Endothelial cell of umbilical vein (primary cell): ENCODE measurements around the gene PXMP4. TPM values are rescaled to one million over a fixed set of nuclear protein-coding genes. Genes with fewer than 3 reads are reported as not detected.

Experiments
- BruUV-seq: library from RNA; stranded (reverse); fragments of 400-500 nt; replicated peaks from 2 replicates; lab custom pipeline; 2021; lab: Mats Ljungman, UMichigan
- CTCF ChIA-PET: fragments of 300-600, 350-600 bp; sonication (Branson Sonifier 250); formaldehyde crosslinking; loops from one replicate; lab custom pipeline; 2021; ENCODE audit warnings: antibody characterized with exemption, inconsistent platforms; lab: Charles Lee
- POLR2A ChIA-PET: fragments of 300-600, 350-600 bp; sonication (Branson Sonifier 250); formaldehyde crosslinking; loops from one replicate; lab custom pipeline; 2021; ENCODE audit warnings: antibody characterized with exemption, inconsistent platforms; lab: Charles Lee
- DNase-seq: peaks from one replicate; pipeline ENCODE4 v3.0.0-alpha.2; 2011; ENCODE audit warnings: low read depth, low spot score
- FAIRE-seq: peaks from 2 replicates; lab custom pipeline; 2011; peaks lifted over from hg19 to GRCh38; lab: Jason Lieb, UNC
- H2AFZ ChIP-seq: 2 replicates; pipeline ENCODE4 v1.6.0; 2012; ENCODE audit warnings: low read depth, low read length, control low read depth, inconsistent platforms
- H3K27ac ChIP-seq: 2 replicates; pipeline ENCODE4 v1.5.1; 2011; ENCODE audit warnings: low read depth, mild to moderate bottlenecking, control low read depth, low read length, moderate library complexity; ENCODE audit not compliant: insufficient read depth
- H3K27me3 ChIP-seq, 2 experiments: 2 replicates each; pipeline versions ENCODE4 v1.6.0 to v1.6.1; 2011; ENCODE audit warnings: low read length in 2 of 2, mixed read lengths in 1 of 2; ENCODE audit not compliant: control insufficient read depth in 2 of 2, insufficient read depth in 2 of 2
- H3K36me3 ChIP-seq, 2 experiments: 2 replicates in 1 of 2; 3 replicates in 1 of 2; pipeline ENCODE4 v1.5.1; 2011; ENCODE audit warnings: low read length in 2 of 2, mild to moderate bottlenecking in 1 of 2, moderate library complexity in 1 of 2; ENCODE audit not compliant: control insufficient read depth in 2 of 2, insufficient read depth in 2 of 2; ENCODE audit errors: extremely low read depth in 1 of 2
- H3K4me1 ChIP-seq: 3 replicates; pipeline ENCODE4 v1.5.1; 2011; ENCODE audit warnings: mild to moderate bottlenecking, low read length; ENCODE audit not compliant: control insufficient read depth, insufficient read depth; ENCODE audit errors: extremely low read depth
- H3K4me2 ChIP-seq: 2 replicates; pipeline ENCODE4 v1.6.1; 2011; ENCODE audit warnings: low read length, control low read depth, mixed read lengths; ENCODE audit not compliant: insufficient read depth
- H3K4me3 ChIP-seq, 3 experiments: fragments of 200-600 bp in 1 of 3; sonication (generic), shearing (Covaris generic) in 1 of 3; replicated peaks in 1 of 3; 2 replicates each; pipeline ENCODE4 v1.5.1; 2011 to 2016; ENCODE audit warnings: control low read depth in 3 of 3, low read length in 3 of 3, mild to moderate bottlenecking in 2 of 3, inconsistent platforms in 1 of 3, low read depth in 1 of 3, moderate library complexity in 1 of 3; ENCODE audit not compliant: insufficient read depth in 1 of 3
- H3K79me2 ChIP-seq: 2 replicates; pipeline ENCODE4 v1.6.0; 2012; ENCODE audit warnings: low read length, inconsistent platforms; ENCODE audit not compliant: control insufficient read depth, insufficient read depth
- H3K9ac ChIP-seq: replicated peaks from 2 replicates; pipeline ENCODE3; 2011; ENCODE audit warnings: low read length, control low read depth; ENCODE audit not compliant: insufficient read depth; ENCODE audit errors: extremely low read depth
- H3K9me1 ChIP-seq: replicated peaks from 3 replicates; pipeline ENCODE4 v1.6.0; 2011; ENCODE audit warnings: mild to moderate bottlenecking, low read length; ENCODE audit not compliant: control insufficient read depth, insufficient read depth; ENCODE audit errors: extremely low read depth
- H3K9me3 ChIP-seq: replicated peaks from 2 replicates; pipeline ENCODE4 v1.5.1; 2012; ENCODE audit warnings: low read length, inconsistent platforms; ENCODE audit not compliant: control insufficient read depth, insufficient read depth
- H4K20me1 ChIP-seq: replicated peaks from 2 replicates; pipeline ENCODE3; 2011; ENCODE audit warnings: mild to moderate bottlenecking, low read length; ENCODE audit not compliant: control insufficient read depth, insufficient read depth; ENCODE audit errors: extremely low read depth
- CTCF ChIP-seq, 2 donors: IDR thresholded peaks; 1 replicate in 1 of 2; 2 replicates in 1 of 2; pipeline ENCODE4 v1.5.1; 2011; ENCODE audit warnings: low read length in 2 of 2, mild to moderate bottlenecking in 2 of 2, moderate library complexity in 2 of 2, control low read depth in 1 of 2, inconsistent platforms in 1 of 2, low read depth in 1 of 2; ENCODE audit not compliant: insufficient read depth in 1 of 2; ENCODE audit errors: extremely low read depth in 1 of 2
- EZH2 ChIP-seq: IDR thresholded peaks from 2 replicates; pipeline ENCODE4 v1.6.1; 2012; ENCODE audit warnings: borderline replicate concordance, low read depth, mild to moderate bottlenecking, moderate library complexity, low read length, inconsistent platforms; ENCODE audit not compliant: severe bottlenecking
- FOS ChIP-seq: IDR thresholded peaks from 2 replicates; pipeline ENCODE4 v1.6.1; 2011; ENCODE audit warnings: mild to moderate bottlenecking, low read length, moderate library complexity, borderline replicate concordance; ENCODE audit not compliant: insufficient read depth
- GATA2 ChIP-seq: IDR thresholded peaks from 2 replicates; pipeline ENCODE4 v1.7.0; 2011; ENCODE audit warnings: low read depth, mild to moderate bottlenecking, moderate library complexity, mixed read lengths, low read length; ENCODE audit not compliant: insufficient read length, insufficient read depth
- JUN ChIP-seq: IDR thresholded peaks from 2 replicates; pipeline ENCODE4 v1.6.1; 2011; ENCODE audit warnings: borderline replicate concordance, low read depth; ENCODE audit not compliant: insufficient read length, insufficient read depth
- MYC ChIP-seq: IDR thresholded peaks from one replicate; pipeline ENCODE4 v1.6.1; 2011; ENCODE audit warnings: mild to moderate bottlenecking, low read depth, low read length
- POLR2A ChIP-seq: IDR thresholded peaks from 2 replicates; pipeline ENCODE4 v1.6.1; 2012; ENCODE audit warnings: low read depth, mild to moderate bottlenecking, control low read depth, low read length
- POLR2AphosphoS5 ChIP-seq: IDR thresholded peaks from 2 replicates; pipeline ENCODE4 v1.6.1; 2012; ENCODE audit warnings: low read depth, mild to moderate bottlenecking, control low read depth, low read length, moderate library complexity; ENCODE audit not compliant: insufficient read depth
- dilution Hi-C: fragments of 300-500 bp; cut with MboI; formaldehyde crosslinking; loops from one replicate; pipeline ENCODE4 v1.15.0; 2019; ENCODE audit warnings: low sequenced_read_pairs; ENCODE audit not compliant: extremely low pct_ligation_motif_present
- intact Hi-C: fragments of 100-400 bp; cut with micrococcal nuclease; formaldehyde crosslinking; loops from one replicate; pipeline ENCODE4 v1.10.0; 2022
- polyA plus RNA-seq, 4 experiments: library from polyadenylated mRNA; depleted of rRNA in 3 of 4; stranded (reverse) in 3 of 4; unstranded in 1 of 4; fragments of >200 nt; gene quantifications; 2 replicates each; pipeline versions ENCODE4 v1.2.1 to v1.2.3, GENCODE V29; 2011 to 2012; ENCODE audit warnings: missing spikeins in 1 of 4
- total RNA-seq: library from RNA; stranded (reverse); gene quantifications from 2 replicates; pipeline ENCODE4 v1.2.3, GENCODE V29; 2021
- TF ChIP-seq, protein P1 (sequence below): IDR thresholded peaks from 2 replicates; pipeline ENCODE4 v1.6.1; 2011; ENCODE audit not compliant: insufficient read depth, insufficient read length

Gene PXMP4
- total and polyA plus RNA-seq, 2 donors (not counting 3 experiments of a cell fraction or from before 2014, with no cell fraction given), result 6.9 to 8.5 TPM

DNA sequence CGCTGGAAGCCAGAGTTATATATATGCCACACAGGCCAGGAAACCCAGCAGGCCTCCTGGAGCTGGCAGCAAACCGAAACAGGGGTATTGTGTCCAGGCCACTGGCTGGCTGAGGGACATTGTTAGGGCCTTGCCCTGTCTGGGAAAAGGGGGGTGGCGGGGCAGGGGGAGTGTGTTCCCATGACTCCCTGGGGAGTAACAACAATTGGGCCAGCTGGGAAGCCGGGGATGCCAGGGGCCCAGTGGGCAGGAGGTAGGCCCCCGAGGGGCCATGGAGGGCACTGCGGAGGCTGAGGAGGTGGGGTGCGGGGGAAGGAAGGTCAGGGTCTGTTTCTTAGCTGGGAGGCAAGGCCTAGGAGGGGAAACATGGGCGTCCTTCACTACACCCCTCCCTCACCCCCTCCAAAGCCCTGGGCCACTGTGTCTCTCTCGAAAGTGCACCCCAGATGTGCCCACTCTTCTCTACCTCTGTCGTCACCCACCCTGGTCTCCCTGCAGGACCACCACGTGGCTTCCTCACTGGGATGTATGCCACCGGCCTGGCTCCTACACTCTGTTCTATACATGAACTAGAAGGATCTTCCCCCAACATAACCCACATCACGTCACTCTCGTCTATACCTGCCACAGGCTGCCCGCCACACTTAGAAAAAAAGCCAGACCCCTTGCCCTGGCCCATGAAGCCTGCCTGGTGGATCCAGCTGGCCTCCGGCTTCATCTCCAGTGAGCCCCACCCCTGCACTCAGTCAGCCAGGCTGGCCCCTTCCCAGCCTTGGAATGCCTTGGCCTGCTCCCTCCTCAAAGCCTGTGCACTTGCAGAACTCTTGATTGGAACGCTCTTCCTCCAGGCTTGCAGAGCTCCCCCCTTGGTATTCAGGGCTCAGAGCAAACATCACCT is 26.1 kb downstream of the PXMP4 start:
- CTCF ChIA-PET, result interaction anchor here (1.3 to 2.1 kb wide), 2 partner anchors 10 to 11 kb away, joined by 3 to 4 read pairs; no protein-coding TSS in a partner anchor
- H3K9ac ChIP-seq, result no peak overlapping the region

More for the DNA sequence above, 26.1 kb downstream of the PXMP4 start:
- H3K27me3 ChIP-seq, result no peaks in the 10 kb centered on the region
- H3K9me3 ChIP-seq, result no peaks in the 10 kb centered on the region
- POLR2A ChIA-PET, result no interaction called here
- H3K79me2 ChIP-seq, result no peaks in the 10 kb centered on the region
- no TSS peak for BruUV-seq
- H3K4me3 ChIP-seq, result no peak overlapping the region
- H3K36me3 ChIP-seq, result no peaks in the 10 kb centered on the region
- H3K9me1 ChIP-seq, result no peaks in the 10 kb centered on the region
- H3K4me2 ChIP-seq, result no peak overlapping the region
- H3K4me1 ChIP-seq, result peaks cover 11% of the 10 kb centered on the region
- FAIRE-seq, result no peak
- no peak overlapping the region for H2AFZ ChIP-seq
- no peak for DNase-seq
- dilution Hi-C loops (no loop called here), intact Hi-C loops (no loop called here)
- TF ChIP-seq JUN (no peak), CTCF (IDR thresholded peaks at IDR 0.05; ENCODE audit: extremely low read depth in 1 of 2, insufficient read depth in 1 of 2, low read depth in 1 of 2, low read length in 2 of 2) (no peak), MYC (no peak), POLR2A (no peak), EZH2 (no peak), GATA2 (no peak), FOS (no peak), POLR2AphosphoS5 (no peak)
- TF ChIP-seq, protein P1, sequence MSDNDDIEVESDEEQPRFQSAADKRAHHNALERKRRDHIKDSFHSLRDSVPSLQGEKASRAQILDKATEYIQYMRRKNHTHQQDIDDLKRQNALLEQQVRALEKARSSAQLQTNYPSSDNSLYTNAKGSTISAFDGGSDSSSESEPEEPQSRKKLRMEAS, result no peak
- no peak overlapping the region for H3K27ac ChIP-seq
- H4K20me1 ChIP-seq, result no peaks in the 10 kb centered on the region
